ENCODE results near the gene TRDN.

DNA sequence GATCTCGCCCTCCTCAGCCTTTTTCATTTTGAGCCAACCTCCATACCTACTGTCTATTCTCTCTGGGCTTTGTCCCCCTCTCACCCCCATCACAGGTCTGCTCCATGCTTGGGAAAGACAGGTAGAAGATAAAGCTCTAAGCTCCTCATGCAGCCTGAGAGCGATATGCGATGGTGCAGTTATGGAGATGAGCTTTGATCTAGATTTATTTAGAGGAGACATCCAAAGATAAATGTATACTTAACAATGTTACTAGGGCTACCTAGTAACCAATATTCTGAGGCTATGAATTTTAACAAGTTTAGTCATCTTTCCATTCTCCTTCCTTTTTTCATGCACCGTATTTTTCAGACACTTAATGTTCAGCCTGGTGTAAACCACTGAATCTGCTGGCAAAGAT, 95.3 kb downstream of the TRDN start:
- TF ChIP-seq SUZ12 (IDR thresholded peaks at IDR 0.05; ENCODE audit: extremely low read depth, insufficient read depth, insufficient read length) (no peak), YY1 (IDR thresholded peaks at IDR 0.05; ENCODE audit: insufficient read depth, insufficient read length) (no peak)

Data from NT2/D1 (cell line).